ENCODE measurements around the gene KLC1. TPM values are rescaled to one million over a fixed set of nuclear protein-coding genes. Genes with fewer than 3 reads are reported as not detected.
"Not testable (repeated sequence)": the region's sequence is repeated elsewhere in the genome, so short reads cannot be mapped to it uniquely, and the experiment has no call there.

The KLC1 gene
- polyA plus RNA-seq, 1 donor from 2014 or later: 80.2 TPM

GRCh38 chr14:103685276-103686211, 56.5 kb downstream of the KLC1 start:
- H3K27ac Mint-ChIP-seq: no peak overlapping the region
- H3K4me1 Mint-ChIP-seq: peaks cover 12 to 15% (median 15%) of the 10 kb centered on the region in 3 donors
- H3K27me3 Mint-ChIP-seq: no peaks in the 10 kb centered on the region
- no peaks in the 10 kb centered on the region for H3K9me3 Mint-ChIP-seq
- H3K36me3 Mint-ChIP-seq: peaks cover 2% of the 10 kb centered on the region
- H3K4me3 Mint-ChIP-seq: no peak overlapping the region

- no peaks in the 10 kb centered on the region for H3K27me3 Mint-ChIP-seq
- H3K4me1 Mint-ChIP-seq: peaks cover 21 to 24% (median 22%) of the 10 kb centered on the region in 3 donors
- no peak overlapping the region for H3K27ac Mint-ChIP-seq
- no peaks in the 10 kb centered on the region for H3K9me3 Mint-ChIP-seq
- H3K4me3 Mint-ChIP-seq: no peak overlapping the region
- peaks cover 2% of the 10 kb centered on the region for H3K36me3 Mint-ChIP-seq
Observed at GRCh38 chr14:103686831-103687485, 57.9 kb downstream of the KLC1 start.

GRCh38 chr14:103687712-103688111, 58.7 kb downstream of the KLC1 start:
- peaks cover 2% of the 10 kb centered on the region for H3K36me3 Mint-ChIP-seq

GRCh38 chr14:103688441-103688840, 59.4 kb downstream of the KLC1 start:
- H3K4me1 Mint-ChIP-seq: peaks cover 26 to 28% (median 26%) of the 10 kb centered on the region in 3 donors
- no peaks in the 10 kb centered on the region for H3K27me3 Mint-ChIP-seq
- H3K9me3 Mint-ChIP-seq: no peaks in the 10 kb centered on the region
- H3K36me3 Mint-ChIP-seq: peaks cover 2% of the 10 kb centered on the region
- peak overlapping the region in 2 of 3 donors; percentile 51 to 95 for H3K27ac Mint-ChIP-seq
- peak overlapping the region in 1 of 4 donors; percentile 53 for H3K4me3 Mint-ChIP-seq

More at GRCh38 chr14:103687712-103688111, 58.7 kb downstream of the KLC1 start:
- Mint-ChIP-seq H3K9me3 (no peaks in the 10 kb centered on the region), H3K27me3 (no peaks in the 10 kb centered on the region), H3K4me3 (no peak overlapping the region), H3K4me1 (peaks cover 26 to 28% (median 26%) of the 10 kb centered on the region in 3 donors), H3K27ac (no peak overlapping the region)

- Mint-ChIP-seq H3K9me3 (no peaks in the 10 kb centered on the region), H3K27ac (peak overlapping the region; percentile 86 to 95 (median 86)), H3K36me3 (peaks cover 2% of the 10 kb centered on the region), H3K4me1 (peaks cover 26 to 28% (median 26%) of the 10 kb centered on the region in 3 donors), H3K4me3 (peak overlapping the region in 3 of 4 donors; percentile 83 to 95 (median 95)), H3K27me3 (no peaks in the 10 kb centered on the region)
Observed at GRCh38 chr14:103688906-103689902, 60.2 kb downstream of the KLC1 start.

GRCh38 chr14:103690332-103690731, 61.3 kb downstream of the KLC1 start:
- Mint-ChIP-seq H3K9me3 (no peaks in the 10 kb centered on the region), H3K4me3 (peak overlapping the region in 3 of 4 donors; percentile 72 to 95 (median 95)), H3K36me3 (peaks cover 2% of the 10 kb centered on the region), H3K27me3 (no peaks in the 10 kb centered on the region), H3K27ac (peak overlapping the region in 2 of 3 donors; percentile 86 to 93), H3K4me1 (peaks cover 26 to 28% (median 27%) of the 10 kb centered on the region in 3 donors)

- Mint-ChIP-seq H3K4me3 (peak overlapping the region; percentile 46 to 95 (median 82)), H3K4me1 (peaks cover 33 to 40% (median 36%) of the 10 kb centered on the region in 3 donors), H3K27ac (peak overlapping the region; percentile 88 to 93 (median 89))
- H3K9me3 Mint-ChIP-seq, H3K27me3 Mint-ChIP-seq, H3K36me3 Mint-ChIP-seq: not testable (repeated sequence)
Observed at GRCh38 chr14:103691655-103692054, 62.6 kb downstream of the KLC1 start.

- Mint-ChIP-seq H3K9me3 (no peaks in the 10 kb centered on the region), H3K4me1 (peaks cover 38 to 43% (median 40%) of the 10 kb centered on the region in 3 donors), H3K27ac (peak overlapping the region; percentile 88 to 93 (median 89)), H3K27me3 (no peaks in the 10 kb centered on the region), H3K4me3 (peak overlapping the region in 3 of 4 donors; percentile 75 to 95 (median 88)), H3K36me3 (peaks cover under 1% of the 10 kb centered on the region)
Observed at GRCh38 chr14:103692159-103692558, 63.1 kb downstream of the KLC1 start.

GRCh38 chr14:103692871-103693270, 63.9 kb downstream of the KLC1 start:
- Mint-ChIP-seq H3K4me3 (no peak overlapping the region), H3K36me3 (no peaks in the 10 kb centered on the region), H3K27me3 (no peaks in the 10 kb centered on the region), H3K4me1 (peaks cover 40 to 46% (median 43%) of the 10 kb centered on the region in 3 donors), H3K9me3 (no peaks in the 10 kb centered on the region), H3K27ac (peak overlapping the region; percentile 42 to 88 (median 69))

- Mint-ChIP-seq H3K4me3 (peak overlapping the region in 1 of 4 donors; percentile 17), H3K4me1 (peaks cover 38 to 46% (median 44%) of the 10 kb centered on the region in 3 donors), H3K27ac (peak overlapping the region in 1 of 3 donors; percentile 69), H3K27me3 (no peaks in the 10 kb centered on the region), H3K36me3 (no peaks in the 10 kb centered on the region), H3K9me3 (no peaks in the 10 kb centered on the region)
Observed at GRCh38 chr14:103693515-103693914, 64.5 kb downstream of the KLC1 start.

- Mint-ChIP-seq H3K4me3 (no peak overlapping the region), H3K36me3 (no peaks in the 10 kb centered on the region)
Observed at GRCh38 chr14:103694572-103695026, 65.6 kb downstream of the KLC1 start.

GRCh38 chr14:103695296-103696069, 66.5 kb downstream of the KLC1 start:
- Mint-ChIP-seq H3K4me3 (peak overlapping the region in 2 of 4 donors; percentile 65 to 78), H3K27me3 (no peaks in the 10 kb centered on the region), H3K36me3 (no peaks in the 10 kb centered on the region), H3K4me1 (peaks cover 25 to 37% (median 32%) of the 10 kb centered on the region in 3 donors), H3K9me3 (no peaks in the 10 kb centered on the region), H3K27ac (peak overlapping the region in 2 of 3 donors; percentile 21 to 90)

More at GRCh38 chr14:103694572-103695026, 65.6 kb downstream of the KLC1 start:
- Mint-ChIP-seq H3K9me3 (no peaks in the 10 kb centered on the region), H3K27me3 (no peaks in the 10 kb centered on the region), H3K27ac (peak overlapping the region in 1 of 3 donors; percentile 21), H3K4me1 (peaks cover 31 to 43% (median 38%) of the 10 kb centered on the region in 3 donors)

- peak overlapping the region in 2 of 4 donors; percentile 65 to 78 for H3K4me3 Mint-ChIP-seq
- H3K4me1 Mint-ChIP-seq: peaks cover 25 to 34% (median 28%) of the 10 kb centered on the region in 3 donors
- H3K9me3 Mint-ChIP-seq: no peaks in the 10 kb centered on the region
- H3K27ac Mint-ChIP-seq: peak overlapping the region in 2 of 3 donors; percentile 21 to 90
- no peaks in the 10 kb centered on the region for H3K27me3 Mint-ChIP-seq
- no peaks in the 10 kb centered on the region for H3K36me3 Mint-ChIP-seq
Observed at GRCh38 chr14:103696070-103696402, 67.0 kb downstream of the KLC1 start.
